Smooth muscle cell (in vitro differentiated cells): ENCODE results near the gene DCTD. TPM values are rescaled to one million over a fixed set of nuclear protein-coding genes. Genes with fewer than 3 reads are reported as not detected.

Source experiments
- DNase-seq: peaks from one replicate; lab custom pipeline; 2025; ENCODE audit not compliant: unreplicated experiment; lab: John Stamatoyannopoulos, UW
- H2AFZ ChIP-seq: fragments of 200-600 bp; sonication (generic); 2 replicates; pipeline ENCODE4 v1.6.0; 2016; ENCODE audit warnings: antibody characterized with exemption, low read depth, mild to moderate bottlenecking
- H3F3A ChIP-seq: fragments of 200-600 bp; sonication (generic); 2 replicates; pipeline ENCODE4 v1.6.0; 2017; ENCODE audit warnings: antibody characterized with exemption, low read depth
- H3K27ac ChIP-seq: fragments of 200-600 bp; sonication (generic); 2 replicates; pipeline ENCODE4 v1.5.1; 2016; ENCODE audit warnings: low read depth, mild to moderate bottlenecking
- H3K27me3 ChIP-seq: fragments of 200-600 bp; sonication (generic); 2 replicates; pipeline ENCODE4 v1.6.1; 2016; ENCODE audit warnings: low read depth, mild to moderate bottlenecking
- H3K36me3 ChIP-seq: fragments of 200-600 bp; sonication (generic); 2 replicates; pipeline ENCODE4 v1.5.1; 2016; ENCODE audit warnings: low read depth
- H3K4me1 ChIP-seq: fragments of 200-600 bp; sonication (generic); 2 replicates; pipeline ENCODE4 v1.5.1; 2016; ENCODE audit warnings: low read depth
- H3K4me2 ChIP-seq: fragments of 200-600 bp; sonication (generic); 2 replicates; pipeline ENCODE4 v1.6.0; 2016; ENCODE audit warnings: mild to moderate bottlenecking
- H3K4me3 ChIP-seq: fragments of 200-600 bp; sonication (generic); 2 replicates; pipeline ENCODE4 v1.5.1; 2016; ENCODE audit warnings: mild to moderate bottlenecking
- H3K79me2 ChIP-seq: fragments of 200-600 bp; sonication (generic); 2 replicates; pipeline ENCODE4 v1.6.0; 2016; ENCODE audit warnings: low read depth, mild to moderate bottlenecking
- H3K9ac ChIP-seq: fragments of 200-600 bp; sonication (generic); 2 replicates; pipeline ENCODE4 v1.6.0; 2016; ENCODE audit warnings: low read depth
- H3K9me3 ChIP-seq: fragments of 200-600 bp; sonication (generic); replicated peaks from 2 replicates; pipeline ENCODE4 v1.5.1; 2016; ENCODE audit warnings: low read depth
- H4K20me1 ChIP-seq: fragments of 200-600 bp; sonication (generic); 2 replicates; pipeline ENCODE4 v1.6.0; 2016; ENCODE audit warnings: low read depth
- CTCF ChIP-seq: fragments of 200-600 bp; sonication (generic); IDR thresholded peaks from 2 replicates; pipeline ENCODE4 v1.5.1; 2017; ENCODE audit warnings: borderline replicate concordance, mild to moderate bottlenecking, antibody characterized with exemption; ENCODE audit not compliant: insufficient read depth, poor library complexity, severe bottlenecking
- WGBS: methylation state at CpG from one replicate; pipeline ENCODE4 v1.1.7; 2016; ENCODE audit warnings: low lambda C conversion rate; 5-methylcytosine and 5-hydroxymethylcytosine counted together
- polyA plus RNA-seq: library from polyadenylated mRNA; unstranded; fragments of >200 nt; fragmentation: Nextera tagmentation; extraction: Ambion mirVana; gene quantifications from 2 replicates; pipeline ENCODE4 v1.2.1, GENCODE V29; 2016
- total RNA-seq: library from RNA; depleted of rRNA; stranded (reverse); fragments of >200 nt; gene quantifications from 2 replicates; pipeline ENCODE4 v1.2.3, GENCODE V29; 2014

Gene DCTD
- total and polyA plus RNA-seq, 2 experiments from 2014 or later: 84.4 to 85.3 TPM

- H3K79me2 ChIP-seq: no peaks in the 10 kb centered on the region
- H3K9me3 ChIP-seq: no peaks in the 10 kb centered on the region
- H3K27me3 ChIP-seq: peaks cover 25% of the 10 kb centered on the region
- H2AFZ ChIP-seq: no peak overlapping the region
- no peaks in the 10 kb centered on the region for H3F3A ChIP-seq
- no peak overlapping the region for H3K9ac ChIP-seq
- no peak overlapping the region for H3K4me3 ChIP-seq
- 69% methylated on average over 5 of the region's 5 CpGs for WGBS
- no peak for TF ChIP-seq CTCF
- H3K36me3 ChIP-seq: no peaks in the 10 kb centered on the region
- no peak for DNase-seq
- no peaks in the 10 kb centered on the region for H4K20me1 ChIP-seq
- no peak overlapping the region for H3K27ac ChIP-seq
- no peak overlapping the region for H3K4me2 ChIP-seq
- H3K4me1 ChIP-seq: no peaks in the 10 kb centered on the region
Measured at GRCh38 chr4:182937268-182938204, 20.4 kb upstream of the DCTD start.

- no peaks in the 10 kb centered on the region for H3F3A ChIP-seq
- no peak overlapping the region for H3K9ac ChIP-seq
- H3K36me3 ChIP-seq: no peaks in the 10 kb centered on the region
- H3K4me3 ChIP-seq: no peak overlapping the region
- H2AFZ ChIP-seq: no peak overlapping the region
- H3K9me3 ChIP-seq: no peaks in the 10 kb centered on the region
- peaks cover 6% of the 10 kb centered on the region for H3K27me3 ChIP-seq
- no peak overlapping the region for H3K27ac ChIP-seq
- H3K79me2 ChIP-seq: no peaks in the 10 kb centered on the region
- H3K4me1 ChIP-seq: no peaks in the 10 kb centered on the region
- no peak overlapping the region for H3K4me2 ChIP-seq
- no peaks in the 10 kb centered on the region for H4K20me1 ChIP-seq
- DNase-seq: no peak
- 86% methylated on average over 5 of the region's 5 CpGs for whole genome bisulfite sequencing
- no peak for TF ChIP-seq CTCF
Measured at GRCh38 chr4:182932651-182933050, 15.5 kb upstream of the DCTD start.

- TF ChIP-seq CTCF: no peak
- no peaks in the 10 kb centered on the region for H3K36me3 ChIP-seq
- H3K4me2 ChIP-seq: no peak overlapping the region
- H3K4me1 ChIP-seq: no peaks in the 10 kb centered on the region
- H3K79me2 ChIP-seq: no peaks in the 10 kb centered on the region
- no peaks in the 10 kb centered on the region for H3K27me3 ChIP-seq
- H3K4me3 ChIP-seq: no peak overlapping the region
- no peak for DNase-seq
- no peak overlapping the region for H2AFZ ChIP-seq
- no peak overlapping the region for H3K27ac ChIP-seq
- H4K20me1 ChIP-seq: no peaks in the 10 kb centered on the region
- WGBS: 91% methylated on average over 5 of the region's 5 CpGs
- no peaks in the 10 kb centered on the region for H3K9me3 ChIP-seq
- H3K9ac ChIP-seq: no peak overlapping the region
- H3F3A ChIP-seq: no peaks in the 10 kb centered on the region
Measured at GRCh38 chr4:182931691-182932345, 14.6 kb upstream of the DCTD start.
